Erythroblast (primary cell): Measurements from ENCODE around the gene ACSL1.

Experiments
- GATA1 ChIP-seq: IDR thresholded peaks from 2 replicates; pipeline ENCODE4 v1.6.1; 2011; ENCODE audit warnings: low read depth, mild to moderate bottlenecking, control low read depth, low read length, moderate library complexity
- POLR2A ChIP-seq: IDR thresholded peaks from 2 replicates; pipeline ENCODE4 v1.6.1; 2011; ENCODE audit warnings: mild to moderate bottlenecking, low read length

GRCh38 chr4:184848510-184848909, 22.7 kb upstream of the ACSL1 start:
- TF ChIP-seq POLR2A, result no peak
- TF ChIP-seq GATA1, result no peak
